Cardiac fibroblast (primary cell): ENCODE results near the gene URB1.
A peak's percentile ranks its signal among the peaks of the same experiment; 100 is the strongest.

Experiments used
- DNase-seq, 2 donors: peaks; one replicate each; pipeline versions ENCODE4 v3.0.0 to v3.0.0-alpha.2; 2010; ENCODE audit warnings: low read depth in 2 of 2
- H3K4me3 ChIP-seq, 2 donors: replicated peaks in 1 of 2; 1 replicate in 1 of 2; 2 replicates in 1 of 2; pipeline ENCODE4 v1.5.1; 2011; ENCODE audit warnings: low read depth in 2 of 2, low read length in 2 of 2, mild to moderate bottlenecking in 2 of 2, moderate library complexity in 1 of 2
- TF ChIP-seq, protein P1 (sequence below): IDR thresholded peaks from one replicate; pipeline ENCODE4 v1.5.1; 2011; ENCODE audit warnings: low read depth, mild to moderate bottlenecking, low read length, inconsistent platforms

URB1 gene

DNA sequence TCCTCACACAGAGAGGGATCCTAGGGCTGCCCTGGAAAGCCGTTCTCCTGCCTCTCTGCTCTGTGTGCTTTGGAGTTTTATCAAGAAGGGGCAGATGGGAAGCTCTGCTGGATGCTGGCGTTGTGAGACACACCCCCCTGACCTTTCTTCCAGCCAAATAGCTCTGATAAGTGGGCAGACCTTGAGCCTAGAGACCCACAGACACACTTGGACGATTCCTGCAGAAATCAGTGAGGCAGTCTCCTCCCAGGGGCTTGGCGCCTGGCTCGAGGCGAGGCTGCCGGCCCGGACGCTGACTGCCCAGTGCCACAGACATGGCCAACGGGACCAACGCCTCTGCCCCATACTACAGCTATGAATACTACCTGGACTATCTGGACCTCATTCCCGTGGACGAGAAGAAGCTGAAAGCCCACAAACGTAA, 94.1 kb downstream of the URB1 start, which contains the start of gene MRAP:
Gene MRAP (plus strand): TSS at position 198 of the 424 bp plus-strand sequence. CDS start 117 bp downstream, at position 315.
- TF ChIP-seq, protein P1, sequence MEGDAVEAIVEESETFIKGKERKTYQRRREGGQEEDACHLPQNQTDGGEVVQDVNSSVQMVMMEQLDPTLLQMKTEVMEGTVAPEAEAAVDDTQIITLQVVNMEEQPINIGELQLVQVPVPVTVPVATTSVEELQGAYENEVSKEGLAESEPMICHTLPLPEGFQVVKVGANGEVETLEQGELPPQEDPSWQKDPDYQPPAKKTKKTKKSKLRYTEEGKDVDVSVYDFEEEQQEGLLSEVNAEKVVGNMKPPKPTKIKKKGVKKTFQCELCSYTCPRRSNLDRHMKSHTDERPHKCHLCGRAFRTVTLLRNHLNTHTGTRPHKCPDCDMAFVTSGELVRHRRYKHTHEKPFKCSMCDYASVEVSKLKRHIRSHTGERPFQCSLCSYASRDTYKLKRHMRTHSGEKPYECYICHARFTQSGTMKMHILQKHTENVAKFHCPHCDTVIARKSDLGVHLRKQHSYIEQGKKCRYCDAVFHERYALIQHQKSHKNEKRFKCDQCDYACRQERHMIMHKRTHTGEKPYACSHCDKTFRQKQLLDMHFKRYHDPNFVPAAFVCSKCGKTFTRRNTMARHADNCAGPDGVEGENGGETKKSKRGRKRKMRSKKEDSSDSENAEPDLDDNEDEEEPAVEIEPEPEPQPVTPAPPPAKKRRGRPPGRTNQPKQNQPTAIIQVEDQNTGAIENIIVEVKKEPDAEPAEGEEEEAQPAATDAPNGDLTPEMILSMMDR = no peak
- no peak within 1 kb of the TSS for H3K4me3 ChIP-seq
- DNase-seq = peak in 1 of 2 donors; percentile 38

- TF ChIP-seq, protein P1 = no peak
- peak; percentile 23 to 73 for DNase-seq
Observed at GRCh38 chr21:32298148-32298559, 94.7 kb downstream of the URB1 start.

GRCh38 chr21:32297449-32297848, 95.4 kb downstream of the URB1 start:
- DNase-seq = no peak
- TF ChIP-seq, protein P1 = no peak
- H3K4me3 ChIP-seq = no peak overlapping the region

More at GRCh38 chr21:32298148-32298559, 94.7 kb downstream of the URB1 start:
- H3K4me3 ChIP-seq = no peak overlapping the region

GRCh38 chr21:32285476-32285875, 107.3 kb downstream of the URB1 start:
- TF ChIP-seq, protein P1 = no peak
- no peak overlapping the region for H3K4me3 ChIP-seq
- no peak for DNase-seq

GRCh38 chr21:32282992-32283391, 109.8 kb downstream of the URB1 start:
- no peak for DNase-seq
- TF ChIP-seq, protein P1 = no peak
- no peak overlapping the region for H3K4me3 ChIP-seq

DNA sequence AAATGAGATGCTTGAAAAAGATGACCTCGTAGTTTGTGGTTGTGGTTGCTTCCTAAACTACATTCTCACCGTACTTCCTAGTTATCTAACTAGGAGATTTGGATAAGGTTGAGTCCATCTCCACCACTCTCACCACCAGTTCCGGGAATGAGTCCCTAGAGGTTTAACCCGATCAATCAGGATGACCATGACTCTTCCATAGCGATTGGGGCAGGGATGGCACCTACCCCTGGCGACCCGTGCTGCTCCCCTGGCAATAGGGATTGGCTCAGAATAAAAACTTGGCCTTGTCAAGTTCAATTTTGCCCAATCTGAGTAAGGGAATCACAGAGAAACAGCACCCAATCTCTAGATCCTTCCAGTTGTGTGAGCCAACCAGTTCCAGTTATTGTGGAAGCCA, 111.3 kb downstream of the URB1 start:
- H3K4me3 ChIP-seq = no peak overlapping the region
- no peak for DNase-seq
- TF ChIP-seq, protein P1 = no peak

DNA sequence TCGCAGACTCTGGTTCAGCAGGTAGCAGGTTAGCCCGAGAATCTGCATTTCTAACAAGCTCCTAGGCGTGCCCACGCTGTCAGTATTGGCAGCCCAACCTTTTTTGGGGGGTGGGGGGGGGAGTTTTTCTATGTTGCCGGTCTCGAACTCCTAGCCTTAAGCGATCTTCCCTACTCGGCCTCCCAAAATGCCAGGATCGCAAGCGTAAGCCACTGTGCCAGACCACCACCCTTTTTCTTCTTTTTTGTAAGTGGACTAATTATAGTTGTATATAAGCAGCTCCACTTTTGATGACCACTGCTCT, 113.5 kb downstream of the URB1 start:
- DNase-seq = no peak
- peak overlapping the region; percentile 88 to 99 for H3K4me3 ChIP-seq
- TF ChIP-seq, protein P1 = no peak
